Neural crest cell (in vitro differentiated cells): ENCODE data around the gene ATP1B2. TPM values are rescaled to one million over a fixed set of nuclear protein-coding genes. Genes with fewer than 3 reads are reported as not detected.

Experiments
- DNase-seq: peaks from one replicate; pipeline ENCODE4 v3.0.0; 2021; ENCODE audit warnings: low read depth, mixed read lengths, low spot score
- H3K27ac Mint-ChIP-seq: one replicate; pipeline ENCODE4 v1.8.0; 2021; ENCODE audit warnings: mild to moderate bottlenecking, mixed read lengths; ENCODE audit not compliant: unreplicated experiment
- H3K27me3 Mint-ChIP-seq: 2 replicates; pipeline ENCODE4 v1.8.0; 2021; ENCODE audit warnings: low read depth, mild to moderate bottlenecking, mixed read lengths
- H3K36me3 Mint-ChIP-seq: 2 replicates; pipeline ENCODE4 v1.8.0; 2021; ENCODE audit warnings: low read depth, mild to moderate bottlenecking, mixed read lengths
- H3K4me1 Mint-ChIP-seq: 2 replicates; pipeline ENCODE4 v1.8.0; 2021; ENCODE audit warnings: mixed read lengths
- H3K4me3 Mint-ChIP-seq: one replicate; pipeline ENCODE4 v1.8.0; 2021; ENCODE audit warnings: mild to moderate bottlenecking, mixed read lengths
- H3K9me3 Mint-ChIP-seq: 2 replicates; pipeline ENCODE4 v1.8.0; 2021; ENCODE audit warnings: mixed read lengths
- total RNA-seq: library from RNA; stranded (reverse); gene quantifications from 2 replicates; pipeline ENCODE4 v1.2.1, GENCODE V29; 2021
- TF ChIP-seq, protein P1 (sequence below): fragments of 200-600 bp; sonication (generic); conservative IDR thresholded peaks from 2 replicates; pipeline ENCODE4 v1.5.0; 2021; ENCODE audit warnings: antibody characterized with exemption, mild to moderate bottlenecking

The ATP1B2 gene
- total RNA-seq, 1 donor from 2014 or later, result 14.3 TPM

DNA sequence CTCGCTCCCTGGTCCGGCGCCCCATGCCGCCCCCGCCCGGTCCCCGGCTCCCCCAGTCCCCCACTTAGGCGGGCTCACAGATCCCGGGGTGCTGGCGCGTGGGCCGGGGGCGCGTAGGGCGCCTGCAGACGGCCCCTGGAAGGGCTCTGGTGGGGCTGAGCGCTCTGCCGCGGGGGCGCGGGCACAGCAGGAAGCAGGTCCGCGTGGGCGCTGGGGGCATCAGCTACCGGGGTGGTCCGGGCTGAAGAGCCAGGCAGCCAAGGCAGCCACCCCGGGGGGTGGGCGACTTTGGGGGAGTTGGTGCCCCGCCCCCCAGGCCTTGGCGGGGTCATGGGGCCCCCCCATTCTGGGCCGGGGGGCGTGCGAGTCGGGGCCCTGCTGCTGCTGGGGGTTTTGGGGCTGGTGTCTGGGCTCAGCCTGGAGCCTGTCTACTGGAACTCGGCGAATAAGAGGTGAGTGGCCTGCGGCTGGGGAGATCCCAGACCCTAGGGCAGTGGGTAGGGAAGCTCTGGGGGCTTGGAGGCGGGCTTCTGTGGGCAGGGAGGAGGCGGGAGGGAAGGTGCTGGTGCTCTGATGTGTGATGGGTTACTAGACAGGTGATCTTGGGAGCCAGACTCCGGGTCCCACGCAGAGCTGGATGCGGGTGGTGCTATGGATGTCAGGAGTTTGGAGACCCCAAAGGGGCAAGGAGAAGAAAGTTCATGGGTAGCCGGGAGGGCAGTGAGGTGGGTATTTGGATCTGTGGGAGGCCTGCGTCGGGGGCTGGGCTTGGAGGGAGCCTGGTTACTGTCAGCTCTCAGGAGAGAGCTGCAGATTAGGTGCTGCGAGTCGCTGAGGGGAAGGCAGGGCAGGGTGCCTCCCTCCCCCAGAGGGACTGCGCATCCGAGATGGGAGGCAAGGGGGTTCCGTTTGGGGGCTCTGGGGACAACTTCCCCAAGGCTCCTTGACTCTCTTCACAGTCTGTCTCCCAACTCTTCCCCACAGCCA lies 54.8 kb downstream of the ATP1B2 start:
- Mint-ChIP-seq H3K4me1 (peaks cover 46% of the 10 kb centered on the region), H3K27me3 (peaks cover 15% of the 10 kb centered on the region), H3K27ac (peak overlapping the region; percentile 27), H3K9me3 (no peaks in the 10 kb centered on the region), H3K36me3 (peaks cover 2% of the 10 kb centered on the region), H3K4me3 (peak overlapping the region; percentile 94)
- no peak for DNase-seq
- TF ChIP-seq, protein P1, sequence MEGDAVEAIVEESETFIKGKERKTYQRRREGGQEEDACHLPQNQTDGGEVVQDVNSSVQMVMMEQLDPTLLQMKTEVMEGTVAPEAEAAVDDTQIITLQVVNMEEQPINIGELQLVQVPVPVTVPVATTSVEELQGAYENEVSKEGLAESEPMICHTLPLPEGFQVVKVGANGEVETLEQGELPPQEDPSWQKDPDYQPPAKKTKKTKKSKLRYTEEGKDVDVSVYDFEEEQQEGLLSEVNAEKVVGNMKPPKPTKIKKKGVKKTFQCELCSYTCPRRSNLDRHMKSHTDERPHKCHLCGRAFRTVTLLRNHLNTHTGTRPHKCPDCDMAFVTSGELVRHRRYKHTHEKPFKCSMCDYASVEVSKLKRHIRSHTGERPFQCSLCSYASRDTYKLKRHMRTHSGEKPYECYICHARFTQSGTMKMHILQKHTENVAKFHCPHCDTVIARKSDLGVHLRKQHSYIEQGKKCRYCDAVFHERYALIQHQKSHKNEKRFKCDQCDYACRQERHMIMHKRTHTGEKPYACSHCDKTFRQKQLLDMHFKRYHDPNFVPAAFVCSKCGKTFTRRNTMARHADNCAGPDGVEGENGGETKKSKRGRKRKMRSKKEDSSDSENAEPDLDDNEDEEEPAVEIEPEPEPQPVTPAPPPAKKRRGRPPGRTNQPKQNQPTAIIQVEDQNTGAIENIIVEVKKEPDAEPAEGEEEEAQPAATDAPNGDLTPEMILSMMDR, result no peak

DNA sequence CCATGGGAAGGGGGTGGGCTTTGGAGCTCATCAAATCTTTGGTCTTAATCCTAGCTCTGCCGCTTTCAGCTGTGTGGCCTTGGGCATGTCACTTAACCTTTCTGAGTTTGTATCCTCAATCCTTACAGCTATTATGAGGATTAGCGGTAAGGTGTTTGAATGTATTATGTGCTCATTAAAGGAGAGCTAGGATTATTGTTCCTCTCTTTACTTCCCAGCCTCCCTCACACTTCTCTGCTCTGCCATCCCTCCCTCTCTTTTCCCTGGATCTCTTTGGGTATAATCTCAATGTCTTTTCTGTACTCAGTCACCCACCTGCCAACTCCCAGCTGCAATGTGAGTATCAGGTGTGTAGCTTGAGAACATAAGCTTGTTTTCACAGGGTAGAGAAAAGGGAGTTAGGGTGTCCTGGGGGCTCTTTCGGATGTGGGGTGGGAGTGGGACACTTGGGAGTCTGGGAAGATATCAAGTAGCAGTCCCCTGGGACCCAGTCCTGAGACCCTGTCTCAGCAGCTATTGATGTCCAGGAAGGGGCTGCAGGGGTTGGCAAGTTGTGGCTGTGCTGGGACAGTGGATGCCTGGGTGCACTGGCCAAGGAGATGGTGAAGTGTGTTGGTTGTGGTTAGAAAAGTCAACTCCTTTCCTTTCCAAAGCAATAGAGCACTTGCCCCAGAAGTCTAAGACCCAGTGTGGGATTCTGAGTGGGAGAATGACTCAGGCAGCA lies 56.1 kb downstream of the ATP1B2 start:
- H3K9me3 Mint-ChIP-seq, result no peaks in the 10 kb centered on the region
- no peak for DNase-seq
- H3K27ac Mint-ChIP-seq, result no peak overlapping the region
- peaks cover 15% of the 10 kb centered on the region for H3K27me3 Mint-ChIP-seq
- H3K4me1 Mint-ChIP-seq, result peaks cover 57% of the 10 kb centered on the region
- peaks cover 4% of the 10 kb centered on the region for H3K36me3 Mint-ChIP-seq
- H3K4me3 Mint-ChIP-seq, result peak overlapping the region; percentile 94
- TF ChIP-seq, protein P1, result no peak

Other genes with a start within 250 kb of the ATP1B2 start
- gene TMEM256, start 246.8 kb upstream of the ATP1B2 start, total RNA-seq, result 71.5 and 71.6 TPM in 2 replicates
- gene NLGN2, start 243.1 kb upstream of the ATP1B2 start, total RNA-seq, result 104 and 106 TPM in 2 replicates
- 0.26 and 0.93 TPM in 2 replicates for gene SPEM1, start 230.6 kb upstream of the ATP1B2 start, total RNA-seq
- not detected in 2 replicates for gene SPEM2, start 225.3 kb upstream of the ATP1B2 start, total RNA-seq
- not detected in 2 replicates for gene SPEM3, start 222.1 kb upstream of the ATP1B2 start, total RNA-seq
- 1.1 and 1.3 TPM in 2 replicates for gene TMEM102, start 215.5 kb upstream of the ATP1B2 start, total RNA-seq
- gene FGF11, start 211.4 kb upstream of the ATP1B2 start, total RNA-seq, result 6.0 and 6.5 TPM in 2 replicates
- 9.7 and 9.9 TPM in 2 replicates for gene CHRNB1, start 205.9 kb upstream of the ATP1B2 start, total RNA-seq
- 13.6 and 14.3 TPM in 2 replicates for gene ZBTB4, start 171.3 kb upstream of the ATP1B2 start, total RNA-seq
- not detected in 2 replicates for gene SLC35G6, start 169.5 kb upstream of the ATP1B2 start, total RNA-seq
- gene POLR2A, start 166.6 kb upstream of the ATP1B2 start, total RNA-seq, result 181 and 183 TPM in 2 replicates
- gene TNFSF12, start 101.9 kb upstream of the ATP1B2 start, total RNA-seq, result 4.1 and 5.4 TPM in 2 replicates
- gene TNFSF13, start 92.2 kb upstream of the ATP1B2 start, total RNA-seq, result 0.45 and 0.86 TPM in 2 replicates
- 83.7 and 85.7 TPM in 2 replicates for gene SENP3, start 89.0 kb upstream of the ATP1B2 start, total RNA-seq
- gene CD68, start 71.3 kb upstream of the ATP1B2 start, total RNA-seq, result 0.49 and 1.6 TPM in 2 replicates
- 74.4 and 83.7 TPM in 2 replicates for gene MPDU1, start 67.1 kb upstream of the ATP1B2 start, total RNA-seq
- gene SOX15, start 60.8 kb upstream of the ATP1B2 start, total RNA-seq, result 0.65 and 0.84 TPM in 2 replicates
- 51.9 and 53.8 TPM in 2 replicates for gene FXR2, start 36.0 kb upstream of the ATP1B2 start, total RNA-seq
- 76.3 and 89.1 TPM in 2 replicates for gene SAT2, start 23.1 kb upstream of the ATP1B2 start, total RNA-seq
- 2.3 and 2.5 TPM in 2 replicates for gene SHBG, start 20.8 kb upstream of the ATP1B2 start, total RNA-seq
- gene TP53, start 36.6 kb downstream of the ATP1B2 start, total RNA-seq, result 135 and 150 TPM in 2 replicates
- 35.7 and 41.1 TPM in 2 replicates for gene WRAP53, start 37.6 kb downstream of the ATP1B2 start, total RNA-seq
- gene EFNB3, start 54.3 kb downstream of the ATP1B2 start, total RNA-seq, result 25.3 and 25.5 TPM in 2 replicates
- 0.16 and 0.27 TPM in 2 replicates for gene DNAH2, start 66.8 kb downstream of the ATP1B2 start, total RNA-seq
- gene KDM6B, start 183.3 kb downstream of the ATP1B2 start, total RNA-seq, result 64.8 and 70.2 TPM in 2 replicates
- 6.7 and 8.4 TPM in 2 replicates for gene TMEM88, start 204.1 kb downstream of the ATP1B2 start, total RNA-seq
- 83.4 and 87.2 TPM in 2 replicates for gene NAA38, start 206.6 kb downstream of the ATP1B2 start, total RNA-seq
- 12.7 and 13.3 TPM in 2 replicates for gene CYB5D1, start 207.1 kb downstream of the ATP1B2 start, total RNA-seq
- gene CHD3, start 237.9 kb downstream of the ATP1B2 start, total RNA-seq, result 53.3 and 59.7 TPM in 2 replicates